CD14-positive monocyte (primary cell): Measurements from ENCODE around the gene KLHDC10. TPM values are rescaled to one million over a fixed set of nuclear protein-coding genes. Genes with fewer than 3 reads are reported as not detected.

Experiments used
- DNase-seq, 3 donors: peaks; one replicate each; pipeline ENCODE4 v3.0.0-alpha.2; 2011 to 2022
- H2AFZ ChIP-seq: 2 replicates; pipeline ENCODE4 v1.6.0; 2012; ENCODE audit warnings: mild to moderate bottlenecking, low read depth, low read length, inconsistent platforms; ENCODE audit not compliant: insufficient read depth, poor library complexity, severe bottlenecking
- H3K27ac ChIP-seq, 2 donors: 1 replicate in 1 of 2; 2 replicates in 1 of 2; pipeline ENCODE4 v1.5.1; 2012 to 2013; ENCODE audit warnings: low read length in 2 of 2, control low read depth in 1 of 2, inconsistent platforms in 1 of 2, low read depth in 1 of 2, mild to moderate bottlenecking in 1 of 2
- H3K27me3 ChIP-seq, 2 donors: one replicate each; pipeline versions ENCODE4 v1.6.0 to v1.6.1; 2011 to 2013; ENCODE audit warnings: low read length in 2 of 2; ENCODE audit not compliant: control insufficient read depth in 2 of 2, insufficient read depth in 2 of 2
- H3K36me3 ChIP-seq, 2 donors: replicated peaks in 1 of 2; 1 replicate in 1 of 2; 2 replicates in 1 of 2; pipeline versions ENCODE4 v1.5.1 to v1.6.1; 2012 to 2013; ENCODE audit warnings: low read length in 2 of 2, control low read depth in 1 of 2, inconsistent platforms in 1 of 2, mild to moderate bottlenecking in 1 of 2; ENCODE audit not compliant: insufficient read depth in 2 of 2, control insufficient read depth in 1 of 2
- H3K4me1 ChIP-seq, 2 donors: 1 replicate in 1 of 2; 2 replicates in 1 of 2; pipeline versions ENCODE4 v1.5.1 to v1.6.1; 2012 to 2013; ENCODE audit warnings: low read length in 2 of 2, control low read depth in 1 of 2, inconsistent platforms in 1 of 2, mild to moderate bottlenecking in 1 of 2, moderate library complexity in 1 of 2; ENCODE audit not compliant: insufficient read depth in 2 of 2, control insufficient read depth in 1 of 2
- H3K4me2 ChIP-seq: replicated peaks from 2 replicates; pipeline ENCODE3; 2012; ENCODE audit warnings: low read length, moderate library complexity, mild to moderate bottlenecking; ENCODE audit not compliant: poor library complexity, severe bottlenecking; ENCODE audit errors: extremely low read depth
- H3K4me3 ChIP-seq, 3 experiments: fragments of 200-600 bp in 1 of 3; sonication (generic) in 1 of 3; replicated peaks in 1 of 3; 1 replicate in 2 of 3; 2 replicates in 1 of 3; pipeline ENCODE4 v1.5.1; 2011 to 2013; ENCODE audit warnings: low read length in 3 of 3, mild to moderate bottlenecking in 3 of 3, control low read depth in 2 of 3, low read depth in 2 of 3, inconsistent platforms in 1 of 3, moderate library complexity in 1 of 3
- H3K79me2 ChIP-seq: 2 replicates; pipeline ENCODE4 v1.6.0; 2012; ENCODE audit warnings: mild to moderate bottlenecking, control low read depth, inconsistent platforms, low read length, moderate library complexity; ENCODE audit not compliant: insufficient read depth
- H3K9ac ChIP-seq: 2 replicates; pipeline ENCODE4 v1.6.0; 2017; ENCODE audit warnings: low read length, mild to moderate bottlenecking; ENCODE audit not compliant: insufficient read depth, poor library complexity, severe bottlenecking
- H3K9me3 ChIP-seq, 2 donors: replicated peaks in 1 of 2; 1 replicate in 1 of 2; 2 replicates in 1 of 2; pipeline versions ENCODE4 v1.5.1 to v1.6.1; 2012 to 2013; ENCODE audit warnings: low read length in 2 of 2, control low read depth in 1 of 2; ENCODE audit not compliant: control insufficient read depth in 1 of 2, insufficient read depth in 1 of 2
- H4K20me1 ChIP-seq: 2 replicates; pipeline ENCODE4 v1.6.0; 2012; ENCODE audit warnings: mild to moderate bottlenecking, low read length, control low read depth, moderate library complexity; ENCODE audit not compliant: insufficient read depth
- H3K27ac Mint-ChIP-seq, 7 donors: one replicate each; pipeline ENCODE4 v1.8.0; 2020; ENCODE audit warnings: mild to moderate bottlenecking in 7 of 7, mixed read lengths in 7 of 7, moderate library complexity in 6 of 7, inconsistent platforms in 2 of 7
- H3K27me3 Mint-ChIP-seq, 3 donors: one replicate each; pipeline ENCODE4 v1.8.0; 2021 to 2022; ENCODE audit warnings: low read depth in 3 of 3, mild to moderate bottlenecking in 3 of 3, mixed read lengths in 3 of 3, moderate library complexity in 3 of 3, inconsistent platforms in 1 of 3
- H3K36me3 Mint-ChIP-seq, 2 donors: one replicate each; pipeline ENCODE4 v1.8.0; 2020; ENCODE audit warnings: mixed read lengths in 2 of 2, inconsistent platforms in 1 of 2, mild to moderate bottlenecking in 1 of 2
- H3K4me1 Mint-ChIP-seq: one replicate; pipeline ENCODE4 v1.8.0; 2020; ENCODE audit warnings: mild to moderate bottlenecking, mixed read lengths
- H3K4me3 Mint-ChIP-seq, 2 donors: one replicate each; pipeline ENCODE4 v1.8.0; 2020; ENCODE audit warnings: mild to moderate bottlenecking in 2 of 2, mixed read lengths in 2 of 2, moderate library complexity in 1 of 2
- H3K9me3 Mint-ChIP-seq, 7 donors: one replicate each; pipeline ENCODE4 v1.8.0; 2020 to 2022; ENCODE audit warnings: mixed read lengths in 7 of 7, mild to moderate bottlenecking in 6 of 7, moderate library complexity in 6 of 7, inconsistent platforms in 2 of 7
- CTCF ChIP-seq: fragments of 200-600 bp; IDR thresholded peaks from one replicate; pipeline ENCODE4 v1.8.0; 2022; ENCODE audit warnings: antibody characterized with exemption, mild to moderate bottlenecking
- WGBS: methylation state at CpG from one replicate; pipeline ENCODE4 v1.1.5; 2013; ENCODE audit warnings: missing lambda C conversion rate; ENCODE audit not compliant: insufficient coverage; 5-methylcytosine and 5-hydroxymethylcytosine counted together
- intact Hi-C, 2 donors: fragments of 100-400 bp; cut with micrococcal nuclease; formaldehyde crosslinking; loops; one replicate each; pipeline versions ENCODE4 v1.15.0 to v1.15.1; 2023
- polyA plus RNA-seq, 3 donors: library from polyadenylated mRNA; depleted of rRNA in 1 of 3; unstranded in 2 of 3; stranded (reverse) in 1 of 3; fragments of 300-500 nt in 2 of 3; fragments of >200 nt in 1 of 3; fragmentation: Illumina TruSeq in 2 of 3; gene quantifications; 1 replicate in 2 of 3; 2 replicates in 1 of 3; pipeline ENCODE4 v1.2.3, GENCODE V29; 2012 to 2021

Gene KLHDC10
- polyA plus RNA-seq, 3 donors, result 1.1 to 13.9 (median 2.9) TPM

DNA sequence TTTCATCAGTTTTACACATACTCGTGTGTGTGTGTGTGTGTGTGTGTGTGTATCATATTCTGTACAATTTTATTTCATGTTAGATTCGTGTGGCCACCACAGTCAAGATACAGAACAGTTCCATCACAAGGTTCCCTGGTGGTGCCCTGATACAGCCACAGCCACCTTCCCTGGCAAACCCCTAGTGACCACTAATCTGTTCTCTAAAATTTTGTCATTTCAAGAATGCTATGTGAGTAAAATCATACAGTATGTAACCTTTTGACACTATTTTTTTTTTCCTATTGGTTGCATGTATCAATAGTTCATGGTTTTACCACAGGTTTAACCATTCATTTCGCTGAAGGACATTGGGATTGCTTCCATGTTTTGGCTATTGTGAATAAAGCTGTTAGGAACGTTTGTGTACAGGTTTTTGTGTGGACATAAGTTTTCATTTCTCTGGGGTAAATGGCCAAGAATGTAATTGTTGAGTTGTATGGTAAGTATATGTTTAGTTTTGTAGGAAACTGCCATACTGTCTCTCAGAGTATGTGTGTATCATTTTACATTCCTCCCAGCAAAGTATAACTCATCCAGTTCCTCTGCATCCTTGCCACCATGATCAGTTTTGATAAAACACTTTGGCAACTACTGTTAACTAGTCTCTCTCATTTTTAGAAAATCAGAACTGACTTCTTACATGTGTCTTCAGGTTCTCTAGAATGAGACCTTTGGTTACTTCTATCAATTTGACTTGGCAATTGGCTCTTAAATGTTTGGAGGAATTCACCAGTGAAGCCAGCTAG lies 20.6 kb downstream of the KLHDC10 start:
- DNase-seq, result no peak
- Mint-ChIP-seq H3K4me3 (no peak overlapping the region), H3K27ac (peak overlapping the region in 1 of 7 donors; percentile 12), H3K9me3 (no peaks in the 10 kb centered on the region), H3K27me3 (no peaks in the 10 kb centered on the region), H3K4me1 (peaks cover 17% of the 10 kb centered on the region), H3K36me3 (peaks cover 5 to 6% of the 10 kb centered on the region in 2 donors)
- Histone ChIP-seq H3K4me3 (no peak overlapping the region), H3K36me3 (peaks cover 0 to 12% of the 10 kb centered on the region in 2 donors), H3K79me2 (peaks cover 84% of the 10 kb centered on the region), H2AFZ (no peak overlapping the region), H3K27me3 (no peaks in the 10 kb centered on the region), H3K27ac (no peak overlapping the region), H4K20me1 (peaks cover 81% of the 10 kb centered on the region), H3K9ac (no peak overlapping the region), H3K4me1 (peaks cover 6 to 11% of the 10 kb centered on the region in 2 donors), H3K9me3 (no peaks in the 10 kb centered on the region), H3K4me2 (no peak overlapping the region)
- intact Hi-C loops, result no loop called here
- no peak for TF ChIP-seq CTCF
- 100% methylated on average over 1 of the region's 4 CpGs for WGBS

DNA sequence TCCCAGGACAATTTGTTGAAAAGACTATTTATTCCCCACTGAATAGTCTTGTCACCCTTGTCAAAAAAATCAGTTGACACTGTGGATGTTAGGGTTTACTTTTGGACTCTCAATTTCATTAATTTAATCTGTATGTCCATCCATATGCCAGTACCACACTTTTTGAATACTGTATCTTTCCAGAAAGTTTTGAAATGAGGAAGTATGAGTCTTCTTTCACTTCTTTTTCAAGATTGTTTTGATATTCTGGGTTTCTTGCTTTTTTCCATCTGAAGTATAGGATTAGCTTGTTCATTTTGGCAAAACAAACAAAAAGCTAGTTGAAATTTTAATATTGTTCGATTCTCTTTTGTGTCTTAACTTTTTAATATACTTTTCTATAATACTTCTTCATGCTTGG lies 21.7 kb downstream of the KLHDC10 start:
- no peaks in the 10 kb centered on the region for H3K27me3 Mint-ChIP-seq
- H3K4me3 Mint-ChIP-seq, result no peak overlapping the region
- WGBS, result no CpG with 5 or more reads among the region's 1 CpG
- no peaks in the 10 kb centered on the region for H3K27me3 ChIP-seq
- DNase-seq, result no peak
- H3K9me3 ChIP-seq, result no peaks in the 10 kb centered on the region
- H2AFZ ChIP-seq, result no peak overlapping the region
- H3K4me1 ChIP-seq, result peaks cover 6 to 11% of the 10 kb centered on the region in 2 donors
- H3K4me1 Mint-ChIP-seq, result peaks cover 17% of the 10 kb centered on the region
- no peak overlapping the region for H3K9ac ChIP-seq
- peak overlapping the region in 1 of 2 donors; percentile 61 for H3K27ac ChIP-seq
- TF ChIP-seq CTCF, result no peak
- H3K9me3 Mint-ChIP-seq, result no peaks in the 10 kb centered on the region
- H3K4me3 ChIP-seq, result no peak overlapping the region
- peak overlapping the region in 1 of 7 donors; percentile 83 for H3K27ac Mint-ChIP-seq
- H3K36me3 ChIP-seq, result peaks cover 0 to 12% of the 10 kb centered on the region in 2 donors
- peaks cover 77% of the 10 kb centered on the region for H4K20me1 ChIP-seq
- intact Hi-C loops, result no loop called here
- peaks cover 6 to 9% of the 10 kb centered on the region in 2 donors for H3K36me3 Mint-ChIP-seq
- peak overlapping the region; percentile 8 for H3K4me2 ChIP-seq
- H3K79me2 ChIP-seq, result peaks cover 74% of the 10 kb centered on the region
